Measurements from ENCODE around the gene HAPLN3.
A peak's percentile ranks its signal among the peaks of the same experiment; 100 is the strongest.

Gene HAPLN3

DNA sequence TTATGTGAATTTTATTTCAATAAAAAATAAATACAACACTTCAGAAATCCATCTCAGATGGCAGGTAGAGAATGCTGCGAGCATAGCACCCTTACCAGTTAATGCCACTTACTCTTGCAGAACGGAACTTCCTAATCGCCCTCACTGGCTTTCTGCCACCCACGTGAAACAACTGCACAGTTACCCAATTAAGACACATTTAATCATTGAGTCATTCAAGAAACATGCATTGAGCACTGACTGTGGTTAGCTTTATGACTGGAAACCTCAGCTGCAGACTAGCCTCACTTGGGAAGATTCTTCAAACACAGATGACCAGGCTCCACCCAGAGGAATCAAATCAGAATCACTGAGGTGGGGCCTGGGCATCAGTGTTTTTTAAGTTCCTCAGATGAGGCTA is 23.4 kb upstream of the HAPLN3 start:
- DNase-seq = no peak
- Histone ChIP-seq H3K27me3 (ENCODE audit: insufficient read depth, low read depth, severe bottlenecking) (no peaks in the 10 kb centered on the region), H3K4me3 (ENCODE audit: low read depth, low read length) (no peak overlapping the region), H3K9me3 (ENCODE audit: severe bottlenecking) (no peaks in the 10 kb centered on the region), H3K27ac (no peak overlapping the region), H3K36me3 (no peaks in the 10 kb centered on the region)
- TF ChIP-seq, protein P1, sequence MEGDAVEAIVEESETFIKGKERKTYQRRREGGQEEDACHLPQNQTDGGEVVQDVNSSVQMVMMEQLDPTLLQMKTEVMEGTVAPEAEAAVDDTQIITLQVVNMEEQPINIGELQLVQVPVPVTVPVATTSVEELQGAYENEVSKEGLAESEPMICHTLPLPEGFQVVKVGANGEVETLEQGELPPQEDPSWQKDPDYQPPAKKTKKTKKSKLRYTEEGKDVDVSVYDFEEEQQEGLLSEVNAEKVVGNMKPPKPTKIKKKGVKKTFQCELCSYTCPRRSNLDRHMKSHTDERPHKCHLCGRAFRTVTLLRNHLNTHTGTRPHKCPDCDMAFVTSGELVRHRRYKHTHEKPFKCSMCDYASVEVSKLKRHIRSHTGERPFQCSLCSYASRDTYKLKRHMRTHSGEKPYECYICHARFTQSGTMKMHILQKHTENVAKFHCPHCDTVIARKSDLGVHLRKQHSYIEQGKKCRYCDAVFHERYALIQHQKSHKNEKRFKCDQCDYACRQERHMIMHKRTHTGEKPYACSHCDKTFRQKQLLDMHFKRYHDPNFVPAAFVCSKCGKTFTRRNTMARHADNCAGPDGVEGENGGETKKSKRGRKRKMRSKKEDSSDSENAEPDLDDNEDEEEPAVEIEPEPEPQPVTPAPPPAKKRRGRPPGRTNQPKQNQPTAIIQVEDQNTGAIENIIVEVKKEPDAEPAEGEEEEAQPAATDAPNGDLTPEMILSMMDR (IDR thresholded peaks at IDR 0.05; ENCODE audit: low read depth, low read length) = no peak

DNA sequence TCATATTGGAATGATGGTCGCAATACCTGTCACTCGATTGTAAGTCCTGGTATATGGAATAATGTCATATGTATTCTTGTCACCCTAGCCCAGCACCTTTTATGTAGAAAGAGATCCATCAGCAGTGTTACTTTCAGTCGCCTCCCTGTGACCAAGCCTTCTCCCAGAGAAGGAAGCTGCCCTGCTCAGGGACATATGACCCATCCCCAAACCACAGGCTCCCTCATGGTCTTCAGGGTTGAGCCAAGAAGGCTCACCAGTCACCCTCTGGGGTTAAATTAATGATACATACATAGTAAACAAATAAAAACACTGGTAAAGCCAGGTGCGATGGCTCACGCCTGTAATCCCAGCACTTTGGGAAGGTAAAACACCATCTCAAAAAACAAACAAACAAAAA is 22.4 kb upstream of the HAPLN3 start:
- Histone ChIP-seq H3K27ac (no peak overlapping the region), H3K4me3 (ENCODE audit: low read depth, low read length) (no peak overlapping the region), H3K36me3 (no peaks in the 10 kb centered on the region), H3K9me3 (ENCODE audit: severe bottlenecking) (no peaks in the 10 kb centered on the region), H3K27me3 (ENCODE audit: insufficient read depth, low read depth, severe bottlenecking) (no peaks in the 10 kb centered on the region)
- TF ChIP-seq, protein P1 (IDR thresholded peaks at IDR 0.05; ENCODE audit: low read depth, low read length) = no peak
- no peak for DNase-seq

DNA sequence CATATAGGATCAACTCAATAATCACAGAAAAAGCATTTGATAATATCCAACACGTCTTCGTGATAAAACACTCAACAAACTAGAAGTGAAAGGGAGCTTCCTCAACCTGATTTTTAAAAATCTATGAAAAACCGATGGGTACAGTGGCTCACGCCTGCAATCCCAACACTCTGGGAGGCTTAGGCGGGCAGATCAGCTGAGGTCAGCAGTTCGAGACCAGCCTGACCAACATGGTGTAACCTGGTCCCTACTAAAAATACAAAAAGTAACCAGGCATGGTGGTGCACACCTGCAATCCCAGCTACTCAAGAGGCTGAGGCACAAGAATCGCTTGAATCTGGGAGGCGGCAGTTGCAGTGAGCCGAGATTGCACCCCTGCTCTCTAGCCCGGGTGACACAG is 20.0 kb upstream of the HAPLN3 start:
- TF ChIP-seq, protein P1 (IDR thresholded peaks at IDR 0.05; ENCODE audit: low read depth, low read length) = no peak
- no peaks in the 10 kb centered on the region for H3K9me3 ChIP-seq (ENCODE audit: severe bottlenecking)
- H3K4me3 ChIP-seq (ENCODE audit: low read depth, low read length) = no peak overlapping the region
- peaks cover 3% of the 10 kb centered on the region for H3K36me3 ChIP-seq
- no peak overlapping the region for H3K27ac ChIP-seq
- H3K27me3 ChIP-seq (ENCODE audit: insufficient read depth, low read depth, severe bottlenecking) = no peaks in the 10 kb centered on the region
- no peak for DNase-seq

DNA sequence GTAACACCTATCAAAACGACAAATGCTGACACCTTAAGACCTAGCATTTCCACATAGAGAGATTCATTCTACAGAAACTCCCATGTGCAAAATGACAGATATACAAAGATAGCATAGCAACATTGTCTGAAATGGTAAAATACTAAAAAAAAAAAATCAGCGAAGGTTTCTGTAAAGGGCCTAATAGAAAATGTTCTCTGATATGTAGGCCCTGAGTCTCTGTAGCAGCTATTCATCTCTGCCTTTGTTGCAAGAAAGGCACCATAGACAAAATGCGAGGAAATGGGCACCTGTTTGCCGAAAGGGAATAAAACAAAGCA is 18.5 kb upstream of the HAPLN3 start:
- peak overlapping the region; percentile 85 for H3K4me3 ChIP-seq (ENCODE audit: low read depth, low read length)
- TF ChIP-seq, protein P1 (IDR thresholded peaks at IDR 0.05; ENCODE audit: low read depth, low read length) = no peak

DNA sequence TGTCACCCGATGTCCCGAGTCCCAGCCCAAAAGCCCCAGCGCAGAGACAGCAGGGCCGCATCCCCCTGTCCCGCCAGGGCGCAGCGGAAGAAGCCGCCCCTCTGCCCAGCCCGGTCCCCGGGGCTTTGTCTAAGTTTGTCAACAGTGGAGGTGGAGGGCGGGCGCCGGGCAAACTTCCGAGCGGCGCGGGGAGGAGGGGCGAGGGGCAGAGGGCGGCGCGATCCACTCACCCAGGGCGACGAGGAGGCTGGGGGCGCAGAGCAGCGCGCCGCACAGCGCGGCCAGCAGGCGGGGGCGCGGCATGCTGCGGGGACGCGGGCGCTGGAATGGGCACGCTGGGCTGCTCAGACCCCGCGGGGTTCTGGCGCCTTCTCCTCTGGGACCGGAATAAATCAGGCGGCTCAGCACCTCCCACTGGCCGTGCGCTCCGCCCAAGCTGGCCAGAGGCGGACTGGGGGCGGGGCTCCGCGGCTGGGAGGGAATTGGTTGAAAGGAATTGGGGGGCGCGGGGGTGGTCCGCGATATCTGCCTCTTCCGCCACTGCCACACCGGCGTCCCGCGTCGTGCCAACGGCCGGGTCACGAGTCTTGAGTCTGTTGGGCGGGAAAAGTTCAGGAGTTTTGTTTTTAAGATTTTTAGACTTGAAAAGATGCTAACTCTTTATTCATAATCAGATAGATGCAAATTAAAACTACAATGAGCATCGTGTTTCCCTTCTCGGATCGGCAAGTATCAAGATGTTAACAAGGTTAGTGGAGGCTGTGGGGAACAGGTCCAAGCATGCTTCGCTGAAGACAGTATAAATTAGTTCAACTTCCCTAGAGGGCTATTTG is 17.9 kb upstream of the HAPLN3 start, which contains the start of gene MFGE8:
MFGE8 (minus strand) TSS at position 363 of the 833 bp plus-strand sequence; CDS start at position 303, 60 bp downstream.
- TF ChIP-seq, protein P1 (IDR thresholded peaks at IDR 0.05; ENCODE audit: low read depth, low read length) = peak; percentile 18; the same call in 1 of the 2 replicates
- Histone ChIP-seq H3K4me3 (ENCODE audit: low read depth, low read length) (peak within 1 kb of the TSS; percentile 85), H3K27ac (peak within 1 kb of the TSS; percentile 70), H3K27me3 (ENCODE audit: insufficient read depth, low read depth, severe bottlenecking) (no peaks in the 10 kb centered on the region), H3K9me3 (ENCODE audit: severe bottlenecking) (no peaks in the 10 kb centered on the region), H3K36me3 (peaks cover 22% of the 10 kb centered on the region)
- peak; percentile 87 for DNase-seq

More for the DNA sequence above, 18.5 kb upstream of the HAPLN3 start:
- H3K36me3 ChIP-seq = peaks cover 18% of the 10 kb centered on the region
- H3K27ac ChIP-seq = peak overlapping the region; percentile 70
- no peaks in the 10 kb centered on the region for H3K27me3 ChIP-seq (ENCODE audit: insufficient read depth, low read depth, severe bottlenecking)
- no peak for DNase-seq
- H3K9me3 ChIP-seq (ENCODE audit: severe bottlenecking) = no peaks in the 10 kb centered on the region

All from WERI-Rb-1 (cell line).